ENCODE measurements around the gene FAM13A.

Gene FAM13A

GRCh38 chr4:88734403-88734949 lies 322.5 kb downstream of the FAM13A start:
- no peak overlapping the region for H3K4me3 ChIP-seq (ENCODE audit: low read depth, low read length)
- TF ChIP-seq CTCF (IDR thresholded peaks at IDR 0.05; ENCODE audit: low read depth, low read length), result no peak

- no peak for TF ChIP-seq CTCF (IDR thresholded peaks at IDR 0.05; ENCODE audit: low read depth, low read length)
- no peak overlapping the region for H3K4me3 ChIP-seq (ENCODE audit: low read depth, low read length)
These were observed 324.1 kb downstream of the FAM13A start for GRCh38 chr4:88732714-88733368.

- TF ChIP-seq CTCF (IDR thresholded peaks at IDR 0.05; ENCODE audit: low read depth, low read length), result no peak
These were observed 325.6 kb downstream of the FAM13A start for GRCh38 chr4:88731381-88731780.

GRCh38 chr4:88730811-88731210 lies 326.2 kb downstream of the FAM13A start:
- H3K4me3 ChIP-seq (ENCODE audit: low read depth, low read length), result no peak overlapping the region
- TF ChIP-seq CTCF (IDR thresholded peaks at IDR 0.05; ENCODE audit: low read depth, low read length), result no peak

More at GRCh38 chr4:88731381-88731780, 325.6 kb downstream of the FAM13A start:
- H3K4me3 ChIP-seq (ENCODE audit: low read depth, low read length), result no peak overlapping the region

- no peak overlapping the region for H3K4me3 ChIP-seq (ENCODE audit: low read depth, low read length)
- TF ChIP-seq CTCF (IDR thresholded peaks at IDR 0.05; ENCODE audit: low read depth, low read length), result no peak
These were observed 327.7 kb downstream of the FAM13A start for GRCh38 chr4:88729146-88729760.

GRCh38 chr4:88728146-88728545 lies 328.8 kb downstream of the FAM13A start:
- TF ChIP-seq CTCF (IDR thresholded peaks at IDR 0.05; ENCODE audit: low read depth, low read length), result no peak
- H3K4me3 ChIP-seq (ENCODE audit: low read depth, low read length), result no peak overlapping the region

- H3K4me3 ChIP-seq (ENCODE audit: low read depth, low read length), result no peak overlapping the region
- no peak for TF ChIP-seq CTCF (IDR thresholded peaks at IDR 0.05; ENCODE audit: low read depth, low read length)
These were observed 331.0 kb downstream of the FAM13A start for GRCh38 chr4:88725986-88726385.
